SH-SY5Y (cell line): ENCODE measurements around the gene GGA1.

Experiments
- GATA2 ChIP-seq: IDR thresholded peaks from 2 replicates; pipeline ENCODE4 v1.6.1; 2011; ENCODE audit warnings: mild to moderate bottlenecking, low read depth, low read length
- GATA3 ChIP-seq: IDR thresholded peaks from 2 replicates; pipeline ENCODE4 v1.6.1; 2011; ENCODE audit warnings: low read depth, mild to moderate bottlenecking, low read length, moderate library complexity

GGA1 gene

GRCh38 chr22:37674951-37675929 is 66.6 kb downstream of the GGA1 start, which contains the start of gene LGALS1:
Gene LGALS1, plus strand, starts transcription at chr22:37675636. Its CDS starts 67 bp downstream, at chr22:37675703.
- no peak for TF ChIP-seq GATA3
- no peak for TF ChIP-seq GATA2

GRCh38 chr22:37675930-37676735 is 67.5 kb downstream of the GGA1 start:
- TF ChIP-seq GATA3 (no peak), GATA2 (no peak)

- TF ChIP-seq GATA3 (no peak), GATA2 (no peak)
These were observed 68.3 kb downstream of the GGA1 start for GRCh38 chr22:37676736-37677492.

- TF ChIP-seq GATA3 (no peak), GATA2 (no peak)
These were observed 68.9 kb downstream of the GGA1 start for GRCh38 chr22:37677493-37677974.

GRCh38 chr22:37678372-37678771 is 69.7 kb downstream of the GGA1 start:
- no peak for TF ChIP-seq GATA3
- TF ChIP-seq GATA2: no peak

- TF ChIP-seq GATA3 (no peak), GATA2 (no peak)
These were observed 71.0 kb downstream of the GGA1 start for GRCh38 chr22:37679670-37680069.

- TF ChIP-seq GATA2 (no peak), GATA3 (no peak)
These were observed 71.7 kb downstream of the GGA1 start for GRCh38 chr22:37680191-37680851.

- TF ChIP-seq GATA2 (no peak), GATA3 (no peak)
These were observed 72.4 kb downstream of the GGA1 start for GRCh38 chr22:37681001-37681424.

GRCh38 chr22:37681556-37682049 is 73.0 kb downstream of the GGA1 start:
- TF ChIP-seq GATA2: no peak
- TF ChIP-seq GATA3: no peak
